ENCODE results near the gene SEMA4C.

GRCh38 chr2:96903318-96903717 lies 33.4 kb upstream of the SEMA4C start:
- TF ChIP-seq CTCF (conservative IDR thresholded peaks at IDR 0.05; ENCODE audit: low read length) = no peak
- no peak for TF ChIP-seq EZH2phosphoT487 (IDR thresholded peaks at IDR 0.05; ENCODE audit: borderline replicate concordance, low read depth, low read length)
